HG03135 (cell line): Measurements from ENCODE around the gene RNF112.

Source experiments
- ATAC-seq: cut with Tn5 transposase; IDR thresholded peaks from one replicate; pipeline ENCODE4 v1.9.1; 2021; ENCODE audit warnings: mild to moderate bottlenecking, moderate library complexity; ENCODE audit not compliant: unreplicated experiment

The RNF112 gene

GRCh38 chr17:19372866-19373504 lies 38.0 kb upstream of the RNF112 start:
- no peak for ATAC-seq

GRCh38 chr17:19374136-19374535 lies 36.9 kb upstream of the RNF112 start:
- no peak for ATAC-seq

- ATAC-seq = no peak
Observed at GRCh38 chr17:19375732-19376131, 35.3 kb upstream of the RNF112 start.

- no peak for ATAC-seq
Observed at GRCh38 chr17:19376811-19377210, 34.2 kb upstream of the RNF112 start.

- ATAC-seq = peak; percentile 88
Observed at GRCh38 chr17:19377602-19378415, 33.2 kb upstream of the RNF112 start.

- peak; percentile 13 for ATAC-seq
Observed at GRCh38 chr17:19378416-19379360, 32.3 kb upstream of the RNF112 start, which contains the start of gene MAPK7. Gene MAPK7, plus strand, starts transcription at chr17:19378498. Its CDS starts 403 bp downstream, at chr17:19378901.

GRCh38 chr17:19379361-19380065 lies 31.5 kb upstream of the RNF112 start:
- no peak for ATAC-seq

GRCh38 chr17:19380481-19381301 lies 30.3 kb upstream of the RNF112 start:
- ATAC-seq = no peak

GRCh38 chr17:19381361-19381740 lies 29.7 kb upstream of the RNF112 start:
- no peak for ATAC-seq

GRCh38 chr17:19381741-19382444 lies 29.1 kb upstream of the RNF112 start:
- ATAC-seq = no peak

GRCh38 chr17:19382531-19383444 lies 28.2 kb upstream of the RNF112 start:
- ATAC-seq = no peak

- no peak for ATAC-seq
Observed at GRCh38 chr17:19383681-19384470, 27.2 kb upstream of the RNF112 start.

GRCh38 chr17:19384723-19385391 lies 26.2 kb upstream of the RNF112 start:
- ATAC-seq = no peak

GRCh38 chr17:19385521-19385983 lies 25.5 kb upstream of the RNF112 start:
- no peak for ATAC-seq

- no peak for ATAC-seq
Observed at GRCh38 chr17:19386051-19386929, 24.7 kb upstream of the RNF112 start.
